K562 (cell line): Measurements from ENCODE around the gene SPNS1. TPM values are rescaled to one million over a fixed set of nuclear protein-coding genes. Genes with fewer than 3 reads are reported as not detected.

Source experiments
- ADNP ChIP-seq: fragments of 200-800 bp; sonication (Bioruptor generic); IDR thresholded peaks from 2 replicates; pipeline ENCODE4 v1.6.1; 2016; ENCODE audit warnings: missing genetic modification characterization, missing compliant biosample characterization
- ARID2 ChIP-seq: fragments of 450-650 bp; IDR thresholded peaks from 2 replicates; pipeline ENCODE4 v1.6.1; 2017; ENCODE audit warnings: antibody characterized with exemption, mild to moderate bottlenecking
- BCOR ChIP-seq: fragments of 450-650 bp; IDR thresholded peaks from 2 replicates; pipeline ENCODE4 v1.6.1; 2016
- CBX3 ChIP-seq, 2 experiments: IDR thresholded peaks; 1 replicate in 1 of 2; 2 replicates in 1 of 2; pipeline ENCODE4 v1.6.1; 2012; ENCODE audit warnings: inconsistent platforms in 2 of 2, low read length in 2 of 2, borderline replicate concordance in 1 of 2, control low read depth in 1 of 2
- COPS2 ChIP-seq: fragments of 450-650 bp; conservative IDR thresholded peaks from 2 replicates; pipeline ENCODE4 v1.6.1; 2016; ENCODE audit warnings: mild to moderate bottlenecking, moderate library complexity
- ELF1 ChIP-seq: fragments of 200-800 bp; sonication (Bioruptor generic); IDR thresholded peaks from 2 replicates; pipeline ENCODE4 v1.6.1; 2016; ENCODE audit warnings: missing genetic modification characterization, missing compliant biosample characterization
- HDAC2 ChIP-seq: fragments of 450-650 bp; IDR thresholded peaks from 2 replicates; pipeline ENCODE4 v1.6.1; 2016; ENCODE audit warnings: mild to moderate bottlenecking
- IFI16 ChIP-seq: fragments of 250-450 bp; sonication (Bioruptor Pico); IDR thresholded peaks from 2 replicates; pipeline ENCODE4 v2.1.2; 2022; ENCODE audit warnings: mild to moderate bottlenecking, inconsistent platforms
- KDM1A ChIP-seq, 2 experiments: fragments of 450-650 bp; IDR thresholded peaks; 2 replicates each; pipeline ENCODE4 v1.6.1; 2016; ENCODE audit warnings: mild to moderate bottlenecking in 2 of 2
- PHF20 ChIP-seq: fragments of 450-650 bp; IDR thresholded peaks from 2 replicates; pipeline ENCODE4 v1.6.1; 2018; ENCODE audit not compliant: partially characterized antibody
- POLR2G ChIP-seq: fragments of 200-400 bp; formaldehyde crosslinking; IDR thresholded peaks from 2 replicates; pipeline ENCODE4 v1.6.1; 2017; ENCODE audit warnings: low read depth, mild to moderate bottlenecking, antibody characterized with exemption, low read length, moderate library complexity
- RBM25 ChIP-seq: fragments of 200-400 bp; formaldehyde crosslinking; IDR thresholded peaks from 2 replicates; pipeline ENCODE4 v1.6.1; 2018; ENCODE audit warnings: low read length, low read depth, moderate library complexity; ENCODE audit not compliant: severe bottlenecking
- RCOR1 ChIP-seq, 2 experiments: IDR thresholded peaks; 2 replicates each; pipeline ENCODE4 v1.6.1; 2012; ENCODE audit warnings: low read depth in 2 of 2, low read length in 2 of 2, borderline replicate concordance in 1 of 2, improper control_type of control experiment in 1 of 2
- SMARCA5 ChIP-seq: fragments of 450-650 bp; IDR thresholded peaks from 2 replicates; pipeline ENCODE4 v1.6.1; 2016
- SNRNP70 ChIP-seq: fragments of 200-400 bp; formaldehyde crosslinking; optimal IDR thresholded peaks from 2 replicates; pipeline ENCODE3; 2017; ENCODE audit warnings: low read depth, low read length
- ZFP30 ChIP-seq: fragments of 250-450 bp; sonication (Bioruptor Pico); IDR thresholded peaks from 2 replicates; pipeline ENCODE4 v1.8.0; 2022; ENCODE audit warnings: moderate library complexity, mild to moderate bottlenecking, inconsistent platforms, borderline replicate concordance
- ZNF589 ChIP-seq: fragments of 200-800 bp; sonication (Bioruptor generic); IDR thresholded peaks from 2 replicates; pipeline ENCODE4 v1.6.1; 2016; ENCODE audit warnings: low read depth, missing genetic modification characterization, missing compliant biosample characterization
- ZNF830 ChIP-seq: fragments of 250-450 bp; sonication (Bioruptor Pico); IDR thresholded peaks from 2 replicates; pipeline ENCODE4 v1.5.0; 2021; ENCODE audit warnings: mild to moderate bottlenecking
- polyA plus RNA-seq, 8 experiments: library from polyadenylated mRNA; depleted of rRNA in 4 of 8; stranded (reverse) in 5 of 8; unstranded in 3 of 8; fragments of >200 nt; fragmentation: Nextera tagmentation in 2 of 8; fragmentation: Illumina TruSeq in 1 of 8; extraction: Ambion mirVana in 2 of 8; extraction: Trizol in 1 of 8; gene quantifications; 2 replicates each; pipeline versions ENCODE4 v1.2.1 to v1.2.3, GENCODE V29; 2011 to 2014; ENCODE audit warnings: inconsistent platforms in 1 of 8, missing spikeins in 1 of 8
- total RNA-seq, 7 experiments: library from RNA; depleted of rRNA in 6 of 7; stranded (reverse); fragments of >200 nt in 6 of 7; fragmentation: Illumina TruSeq in 2 of 7; extraction: Trizol in 2 of 7; gene quantifications; 2 replicates each; pipeline versions ENCODE4 v1.2.1 to v1.2.3, GENCODE V29; 2011 to 2021; ENCODE audit warnings: low replicate concordance in 1 of 7

Gene SPNS1
- total and polyA plus RNA-seq, 9 of the 15 experiments (the other 6 are each of a cell fraction or from before 2014, with no cell fraction given), result 0.58 to 64.9 (median 13.7) TPM

GRCh38 chr16:28982418-28982817 lies 7.8 kb downstream of the SPNS1 start (continued):
- TF ChIP-seq COPS2 (no peak), ZFP30 (CRISPR knock-in tag) (no peak), ZNF830 (CRISPR knock-in tag) (no peak), ELF1 (tag) (no peak), KDM1A (IDR thresholded peaks at IDR 0.05) (peak; percentile 75 to 88), CBX3 (IDR thresholded peaks at IDR 0.05; ENCODE audit: borderline replicate concordance in 1 of 2, low read length in 2 of 2) (peak in 1 of 2 experiments; percentile 13; a peak in 1 of 3 replicates), IFI16 (CRISPR knock-in tag) (no peak), POLR2G (0 out of 2 replicates have a peak, but pooled peaks have one; percentile 34), ARID2 (no peak), RCOR1 (IDR thresholded peaks at IDR 0.05; ENCODE audit: borderline replicate concordance in 1 of 2, low read depth in 2 of 2, low read length in 2 of 2) (peak in 1 of 2 experiments; percentile 58; a peak in 2 of 4 replicates), PHF20 (peak; percentile 54), RBM25 (peak; percentile 91), ZNF589 (CRISPR knock-in tag) (no peak), SMARCA5 (peak; percentile 77; the same call in 1 of the 2 replicates), ADNP (tag) (peak; percentile 81), SNRNP70 (no peak), BCOR (peak; percentile 98), HDAC2 (peak; percentile 67)
